SK-N-SH (cell line): ENCODE data around the gene HLA-DOA. TPM values are rescaled to one million over a fixed set of nuclear protein-coding genes. Genes with fewer than 3 reads are reported as not detected.

Experiments used
- CTCF ChIA-PET: fragments of 300-600, 350-600 bp; formaldehyde crosslinking; extraction: SDS; loops from one replicate; lab custom pipeline; 2021; lab: Yijun Ruan, JAX
- POLR2A ChIA-PET: fragments of 350-600 bp; sonication (Branson Sonifier 250); formaldehyde crosslinking; extraction: SDS; loops from one replicate; lab custom pipeline; 2020; ENCODE audit warnings: antibody characterized with exemption, inconsistent platforms; lab: Yijun Ruan, JAX
- DNase-seq: peaks from one replicate; pipeline ENCODE4 v3.0.0; 2012
- H2AFZ ChIP-seq: fragments of 200-600 bp; sonication (generic); 2 replicates; pipeline ENCODE4 v1.8.1; 2016; ENCODE audit warnings: antibody characterized with exemption, mild to moderate bottlenecking, low read depth
- H3F3A ChIP-seq: fragments of 200-600 bp; sonication (generic); replicated peaks from 2 replicates; pipeline ENCODE3; 2016; ENCODE audit warnings: antibody characterized with exemption, mild to moderate bottlenecking; ENCODE audit not compliant: insufficient read depth
- H3K27ac ChIP-seq, 2 experiments: fragments of 200-500 bp in 1 of 2; fragments of 200-600 bp in 1 of 2; sonication (Bioruptor generic) in 1 of 2; sonication (generic), shearing (Covaris generic) in 1 of 2; 2 replicates each; pipeline versions ENCODE4 v1.5.1 to v1.6.1; 2014 to 2016; ENCODE audit warnings: low read depth in 2 of 2, inconsistent platforms in 1 of 2, low read length in 1 of 2, mild to moderate bottlenecking in 1 of 2, mixed read lengths in 1 of 2
- H3K27me3 ChIP-seq: fragments of 200-600 bp; sonication (generic), shearing (Covaris generic); 2 replicates; pipeline ENCODE4 v1.6.1; 2016; ENCODE audit warnings: mixed run types; ENCODE audit not compliant: insufficient read depth
- H3K36me3 ChIP-seq, 2 experiments: fragments of 200-500 bp in 1 of 2; fragments of 200-600 bp in 1 of 2; sonication (Bioruptor generic) in 1 of 2; sonication (generic) in 1 of 2; replicated peaks in 1 of 2; 2 replicates each; pipeline versions ENCODE3 to v1.5.1; 2014 to 2016; ENCODE audit warnings: low read length in 1 of 2, mild to moderate bottlenecking in 1 of 2; ENCODE audit not compliant: insufficient read depth in 2 of 2, control insufficient read depth in 1 of 2
- H3K4me1 ChIP-seq, 2 experiments: fragments of 200-500 bp in 1 of 2; fragments of 200-600 bp in 1 of 2; sonication (Bioruptor generic) in 1 of 2; sonication (generic), shearing (Covaris generic) in 1 of 2; 2 replicates each; pipeline versions ENCODE4 v1.5.1 to v1.6.1; 2014 to 2016; ENCODE audit warnings: low read depth in 1 of 2, low read length in 1 of 2, mixed run types in 1 of 2; ENCODE audit not compliant: insufficient read depth in 2 of 2, control insufficient read depth in 1 of 2
- H3K4me2 ChIP-seq: fragments of 200-600 bp; sonication (generic), shearing (Covaris generic); 2 replicates; pipeline ENCODE4 v1.6.1; 2017; ENCODE audit warnings: mixed run types
- H3K4me3 ChIP-seq, 2 experiments: fragments of 200-500 bp in 1 of 2; fragments of 200-600 bp in 1 of 2; sonication (Bioruptor generic) in 1 of 2; sonication (generic), shearing (Covaris generic) in 1 of 2; 2 replicates each; pipeline versions ENCODE4 v1.5.1 to v1.8.1; 2014 to 2016; ENCODE audit warnings: low read depth in 2 of 2, inconsistent platforms in 1 of 2, low read length in 1 of 2, mild to moderate bottlenecking in 1 of 2, mixed read lengths in 1 of 2, moderate library complexity in 1 of 2
- H3K79me2 ChIP-seq: fragments of 200-600 bp; sonication (generic); 2 replicates; pipeline ENCODE4 v1.8.1; 2017; ENCODE audit warnings: mild to moderate bottlenecking; ENCODE audit not compliant: insufficient read depth
- H3K9ac ChIP-seq: fragments of 200-600 bp; sonication (generic); 2 replicates; pipeline ENCODE4 v1.6.1; 2017; ENCODE audit warnings: mixed run types
- H3K9me2 ChIP-seq: fragments of 200-600 bp; sonication (generic); 2 replicates; pipeline ENCODE4 v1.6.1; 2017; ENCODE audit warnings: mixed run types
- H3K9me3 ChIP-seq: fragments of 200-600 bp; sonication (generic); 2 replicates; pipeline ENCODE4 v1.6.1; 2017; ENCODE audit warnings: mixed run types, mild to moderate bottlenecking, moderate library complexity
- H4K20me1 ChIP-seq: fragments of 200-600 bp; sonication (generic); 2 replicates; pipeline ENCODE4 v1.6.1; 2017; ENCODE audit warnings: mild to moderate bottlenecking, mixed run types; ENCODE audit not compliant: insufficient read depth
- ELF1 ChIP-seq: IDR thresholded peaks from 2 replicates; pipeline ENCODE4 v1.4.0; 2012
- EZH2phosphoT487 ChIP-seq: fragments of 200-600 bp; sonication (generic); IDR thresholded peaks from 2 replicates; pipeline ENCODE4 v1.6.1; 2017; ENCODE audit warnings: low read depth, mixed run types, mild to moderate bottlenecking, antibody characterized with exemption, moderate library complexity, borderline replicate concordance
- RCOR1 ChIP-seq: fragments of 150-350 bp; IDR thresholded peaks from 2 replicates; pipeline ENCODE4 v1.6.1; 2017; ENCODE audit warnings: antibody characterized with exemption, low read length
- RFX5 ChIP-seq: IDR thresholded peaks from 2 replicates; pipeline ENCODE4 v1.6.1; 2012; ENCODE audit warnings: mild to moderate bottlenecking, improper control_type of control experiment, low read length
- SMC3 ChIP-seq: IDR thresholded peaks from 2 replicates; pipeline ENCODE4 v1.6.1; 2012; ENCODE audit warnings: low read depth, low read length, improper control_type of control experiment
- TAF1 ChIP-seq: IDR thresholded peaks from 2 replicates; pipeline ENCODE4 v1.6.1; 2012; ENCODE audit warnings: low read depth, mild to moderate bottlenecking, low read length, moderate library complexity, borderline replicate concordance
- ZBTB33 ChIP-seq: IDR thresholded peaks from 2 replicates; pipeline ENCODE4 v1.4.0; 2012; ENCODE audit warnings: low read depth, borderline replicate concordance
- WGBS: methylation state at CpG from one replicate; pipeline ENCODE4 v1.1.6; 2017; ENCODE audit warnings: low lambda C conversion rate; 5-methylcytosine and 5-hydroxymethylcytosine counted together
- polyA plus RNA-seq, 3 experiments: library from polyadenylated mRNA; depleted of rRNA; stranded (reverse); fragments of >200 nt; gene quantifications; 2 replicates each; pipeline ENCODE4 v1.2.3, GENCODE V29; 2012
- TF ChIP-seq, protein P1 (sequence below): fragments of 150-350 bp; IDR thresholded peaks from 2 replicates; pipeline ENCODE4 v1.6.1; 2017; ENCODE audit warnings: antibody characterized with exemption, low read length, low read depth, borderline replicate concordance
- TF ChIP-seq, protein P2 (sequence below): fragments of 200-600 bp; sonication (generic); IDR thresholded peaks from 2 replicates; pipeline ENCODE4 v1.6.1; 2017; ENCODE audit warnings: antibody characterized with exemption, mild to moderate bottlenecking, moderate library complexity

HLA-DOA gene
- polyA plus RNA-seq (2012; rRNA removed), result not detected in 2 replicates
- not detected in 2 replicates for polyA plus RNA-seq (2012; cell fraction: cytosol; rRNA removed)
- polyA plus RNA-seq (2012; cell fraction: nucleus; rRNA removed), result not detected in 2 replicates

- Histone ChIP-seq H3K27me3 (peaks cover 68% of the 10 kb centered on the region), H3K4me3 (no peak within 1 kb of the TSS), H3K9me3 (no peaks in the 10 kb centered on the region), H2AFZ (no peak within 1 kb of the TSS), H3K36me3 (no peaks in the 10 kb centered on the region), H3K4me1 (no peaks in the 10 kb centered on the region; a peak in 1 of 4 replicates), H3F3A (no peaks in the 10 kb centered on the region), H3K9me2 (no peaks in the 10 kb centered on the region), H3K4me2 (no peak within 1 kb of the TSS), H3K9ac (no peak within 1 kb of the TSS), H4K20me1 (no peaks in the 10 kb centered on the region), H3K27ac (no peak within 1 kb of the TSS), H3K79me2 (no peaks in the 10 kb centered on the region)
- DNase-seq, result peak; percentile 47
- CTCF ChIA-PET, result interaction anchor here (0.9 to 1.4 kb wide), 5 partner anchors 9 to 239 kb away, joined by 3 to 4 read pairs (median 3); no protein-coding TSS in a partner anchor
- WGBS, result 56% methylated on average over 24 of the region's 24 CpGs
- POLR2A ChIA-PET, result interaction anchor here (0.7 to 1.1 kb wide), 2 partner anchors 37 to 38 kb away, joined by 3 to 4 read pairs; no protein-coding TSS in a partner anchor
- TF ChIP-seq RFX5, result peak; percentile 97
- TF ChIP-seq, protein P1, sequence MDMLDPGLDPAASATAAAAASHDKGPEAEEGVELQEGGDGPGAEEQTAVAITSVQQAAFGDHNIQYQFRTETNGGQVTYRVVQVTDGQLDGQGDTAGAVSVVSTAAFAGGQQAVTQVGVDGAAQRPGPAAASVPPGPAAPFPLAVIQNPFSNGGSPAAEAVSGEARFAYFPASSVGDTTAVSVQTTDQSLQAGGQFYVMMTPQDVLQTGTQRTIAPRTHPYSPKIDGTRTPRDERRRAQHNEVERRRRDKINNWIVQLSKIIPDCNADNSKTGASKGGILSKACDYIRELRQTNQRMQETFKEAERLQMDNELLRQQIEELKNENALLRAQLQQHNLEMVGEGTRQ, result no peak
Measured at GRCh38 chr6:33008944-33009861, at the start of gene HLA-DOA. TSS of gene HLA-DOA (minus strand) at chr6:33009591.

GRCh38 chr6:33057222-33058150 lies 48.1 kb upstream of the HLA-DOA start:
- Histone ChIP-seq H3K4me1 (no peaks in the 10 kb centered on the region), H3K9ac (no peak overlapping the region), H3K9me3 (no peaks in the 10 kb centered on the region), H3K36me3 (no peaks in the 10 kb centered on the region), H3K27me3 (no peaks in the 10 kb centered on the region; the same call in 1 of the 2 replicates), H3K27ac (no peak overlapping the region), H3K4me2 (no peak overlapping the region), H4K20me1 (no peaks in the 10 kb centered on the region), H3K4me3 (no peak overlapping the region), H3K9me2 (no peaks in the 10 kb centered on the region), H3F3A (peaks cover 5% of the 10 kb centered on the region), H3K79me2 (no peaks in the 10 kb centered on the region), H2AFZ (no peak overlapping the region)
- CTCF ChIA-PET, result interaction anchor here (1.1 to 1.2 kb wide), 2 partner anchors 43 to 57 kb away, joined by 3 to 4 read pairs; no protein-coding TSS in a partner anchor
- WGBS, result 9% methylated on average over 6 of the region's 6 CpGs
- TF ChIP-seq SMC3 (no peak), TAF1 (no peak), RCOR1 (no peak), ZBTB33 (no peak), EZH2phosphoT487 (no peak), ELF1 (no peak)
- TF ChIP-seq, protein P2, sequence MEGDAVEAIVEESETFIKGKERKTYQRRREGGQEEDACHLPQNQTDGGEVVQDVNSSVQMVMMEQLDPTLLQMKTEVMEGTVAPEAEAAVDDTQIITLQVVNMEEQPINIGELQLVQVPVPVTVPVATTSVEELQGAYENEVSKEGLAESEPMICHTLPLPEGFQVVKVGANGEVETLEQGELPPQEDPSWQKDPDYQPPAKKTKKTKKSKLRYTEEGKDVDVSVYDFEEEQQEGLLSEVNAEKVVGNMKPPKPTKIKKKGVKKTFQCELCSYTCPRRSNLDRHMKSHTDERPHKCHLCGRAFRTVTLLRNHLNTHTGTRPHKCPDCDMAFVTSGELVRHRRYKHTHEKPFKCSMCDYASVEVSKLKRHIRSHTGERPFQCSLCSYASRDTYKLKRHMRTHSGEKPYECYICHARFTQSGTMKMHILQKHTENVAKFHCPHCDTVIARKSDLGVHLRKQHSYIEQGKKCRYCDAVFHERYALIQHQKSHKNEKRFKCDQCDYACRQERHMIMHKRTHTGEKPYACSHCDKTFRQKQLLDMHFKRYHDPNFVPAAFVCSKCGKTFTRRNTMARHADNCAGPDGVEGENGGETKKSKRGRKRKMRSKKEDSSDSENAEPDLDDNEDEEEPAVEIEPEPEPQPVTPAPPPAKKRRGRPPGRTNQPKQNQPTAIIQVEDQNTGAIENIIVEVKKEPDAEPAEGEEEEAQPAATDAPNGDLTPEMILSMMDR, result no peak
- POLR2A ChIA-PET, result no interaction called here
- no peak for DNase-seq
